ENCODE results near the gene TBC1D24.
"Not testable (repeated sequence)": the region's sequence is repeated elsewhere in the genome, so short reads cannot be mapped to it uniquely, and the experiment has no call there.

Gene TBC1D24

GRCh38 chr16:2435236-2435635 lies 39.7 kb upstream of the TBC1D24 start:
- peaks cover 11% of the 10 kb centered on the region for H3K4me1 ChIP-seq (ENCODE audit: control insufficient read depth, insufficient read depth, low read length)
- H3K36me3 ChIP-seq (ENCODE audit: insufficient read depth, low read length) = peaks cover 53% of the 10 kb centered on the region
- H3K27me3 ChIP-seq (ENCODE audit: control insufficient read depth, insufficient read depth, low read length); H3K4me3 ChIP-seq (ENCODE audit: low read length); H3K9me3 ChIP-seq (replicated peaks; ENCODE audit: low read length); H3K9ac ChIP-seq (ENCODE audit: low read depth, low read length); H3K4me2 ChIP-seq (ENCODE audit: low read length): not testable (repeated sequence)

GRCh38 chr16:2436110-2436509 lies 38.8 kb upstream of the TBC1D24 start:
- Histone ChIP-seq H3K27me3 (ENCODE audit: control insufficient read depth, insufficient read depth, low read length) (no peaks in the 10 kb centered on the region), H3K4me2 (ENCODE audit: low read length) (no peak overlapping the region), H3K4me3 (ENCODE audit: low read length) (no peak overlapping the region), H3K9me3 (replicated peaks; ENCODE audit: low read length) (no peaks in the 10 kb centered on the region), H3K4me1 (ENCODE audit: control insufficient read depth, insufficient read depth, low read length) (peaks cover 2% of the 10 kb centered on the region), H3K9ac (ENCODE audit: low read depth, low read length) (no peak overlapping the region), H3K36me3 (ENCODE audit: insufficient read depth, low read length) (peaks cover 53% of the 10 kb centered on the region)

GRCh38 chr16:2437032-2437790 lies 37.7 kb upstream of the TBC1D24 start:
- H3K27me3 ChIP-seq (ENCODE audit: control insufficient read depth, insufficient read depth, low read length) = no peaks in the 10 kb centered on the region
- no peak overlapping the region for H3K4me2 ChIP-seq (ENCODE audit: low read length)
- no peaks in the 10 kb centered on the region for H3K9me3 ChIP-seq (replicated peaks; ENCODE audit: low read length)
- H3K4me1 ChIP-seq (ENCODE audit: control insufficient read depth, insufficient read depth, low read length) = no peaks in the 10 kb centered on the region
- H3K4me3 ChIP-seq (ENCODE audit: low read length) = no peak overlapping the region
- no peak overlapping the region for H3K9ac ChIP-seq (ENCODE audit: low read depth, low read length)
- peaks cover 49% of the 10 kb centered on the region for H3K36me3 ChIP-seq (ENCODE audit: insufficient read depth, low read length)

- no peaks in the 10 kb centered on the region for H3K9me3 ChIP-seq (replicated peaks; ENCODE audit: low read length)
- no peak overlapping the region for H3K4me3 ChIP-seq (ENCODE audit: low read length)
- H3K36me3 ChIP-seq (ENCODE audit: insufficient read depth, low read length) = peaks cover 40% of the 10 kb centered on the region
- no peak overlapping the region for H3K9ac ChIP-seq (ENCODE audit: low read depth, low read length)
- H3K4me2 ChIP-seq (ENCODE audit: low read length) = no peak overlapping the region
- H3K27me3 ChIP-seq (ENCODE audit: control insufficient read depth, insufficient read depth, low read length) = no peaks in the 10 kb centered on the region
- H3K4me1 ChIP-seq (ENCODE audit: control insufficient read depth, insufficient read depth, low read length) = no peaks in the 10 kb centered on the region
Measured at GRCh38 chr16:2438121-2438520, 36.8 kb upstream of the TBC1D24 start.

GRCh38 chr16:2439598-2439997 lies 35.3 kb upstream of the TBC1D24 start:
- Histone ChIP-seq H3K4me1 (ENCODE audit: control insufficient read depth, insufficient read depth, low read length) (no peaks in the 10 kb centered on the region), H3K4me3 (ENCODE audit: low read length) (no peak overlapping the region), H3K9me3 (replicated peaks; ENCODE audit: low read length) (no peaks in the 10 kb centered on the region), H3K36me3 (ENCODE audit: insufficient read depth, low read length) (peaks cover 42% of the 10 kb centered on the region), H3K9ac (ENCODE audit: low read depth, low read length) (no peak overlapping the region), H3K27me3 (ENCODE audit: control insufficient read depth, insufficient read depth, low read length) (no peaks in the 10 kb centered on the region), H3K4me2 (ENCODE audit: low read length) (no peak overlapping the region)

DNA sequence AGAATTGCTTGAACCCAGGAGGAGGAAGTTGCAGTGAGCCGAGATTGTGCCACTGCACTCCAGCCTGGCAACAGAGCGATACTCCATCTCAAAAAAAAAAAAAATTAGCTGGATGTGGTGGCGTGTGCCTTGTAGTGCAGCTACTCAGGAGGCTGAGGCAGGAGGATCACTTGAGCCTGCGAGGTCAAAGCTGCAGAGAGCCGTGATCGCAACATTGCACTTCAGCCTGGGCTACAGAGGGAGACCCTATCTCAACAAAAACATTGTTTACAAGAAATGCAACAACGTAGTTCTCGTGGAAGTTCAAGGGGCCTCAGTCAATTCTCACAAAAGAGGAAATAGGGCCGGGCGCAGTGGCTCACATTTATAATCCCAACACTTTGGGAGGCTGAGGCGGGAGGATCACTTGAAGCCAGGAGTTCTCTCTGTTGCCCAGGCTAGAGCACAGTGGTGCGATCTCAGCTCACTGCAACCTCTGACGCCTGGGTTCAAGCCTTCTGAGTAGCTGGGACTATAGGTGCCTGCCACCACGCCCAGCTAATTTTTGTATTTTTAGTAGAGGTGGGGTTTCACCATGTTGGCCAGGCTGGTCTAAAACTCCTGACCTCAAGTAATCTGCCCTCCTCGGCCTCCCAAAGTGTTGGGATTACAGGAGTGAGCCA lies 33.7 kb upstream of the TBC1D24 start:
- H3K27me3 ChIP-seq (ENCODE audit: control insufficient read depth, insufficient read depth, low read length); H3K4me3 ChIP-seq (ENCODE audit: low read length); H3K4me1 ChIP-seq (ENCODE audit: control insufficient read depth, insufficient read depth, low read length); H3K4me2 ChIP-seq (ENCODE audit: low read length); H3K9ac ChIP-seq (ENCODE audit: low read depth, low read length); H3K9me3 ChIP-seq (replicated peaks; ENCODE audit: low read length): not testable (repeated sequence)
- H3K36me3 ChIP-seq (ENCODE audit: insufficient read depth, low read length) = peaks cover 47% of the 10 kb centered on the region

GRCh38 chr16:2443555-2443954 lies 31.4 kb upstream of the TBC1D24 start:
- peaks cover 45% of the 10 kb centered on the region for H3K36me3 ChIP-seq (ENCODE audit: insufficient read depth, low read length)
- no peak overlapping the region for H3K4me3 ChIP-seq (ENCODE audit: low read length)
- H3K27me3 ChIP-seq (ENCODE audit: control insufficient read depth, insufficient read depth, low read length) = no peaks in the 10 kb centered on the region
- H3K4me2 ChIP-seq (ENCODE audit: low read length) = no peak overlapping the region
- no peak overlapping the region for H3K9ac ChIP-seq (ENCODE audit: low read depth, low read length)
- peaks cover 4% of the 10 kb centered on the region for H3K4me1 ChIP-seq (ENCODE audit: control insufficient read depth, insufficient read depth, low read length)
- no peaks in the 10 kb centered on the region for H3K9me3 ChIP-seq (replicated peaks; ENCODE audit: low read length)

DNA sequence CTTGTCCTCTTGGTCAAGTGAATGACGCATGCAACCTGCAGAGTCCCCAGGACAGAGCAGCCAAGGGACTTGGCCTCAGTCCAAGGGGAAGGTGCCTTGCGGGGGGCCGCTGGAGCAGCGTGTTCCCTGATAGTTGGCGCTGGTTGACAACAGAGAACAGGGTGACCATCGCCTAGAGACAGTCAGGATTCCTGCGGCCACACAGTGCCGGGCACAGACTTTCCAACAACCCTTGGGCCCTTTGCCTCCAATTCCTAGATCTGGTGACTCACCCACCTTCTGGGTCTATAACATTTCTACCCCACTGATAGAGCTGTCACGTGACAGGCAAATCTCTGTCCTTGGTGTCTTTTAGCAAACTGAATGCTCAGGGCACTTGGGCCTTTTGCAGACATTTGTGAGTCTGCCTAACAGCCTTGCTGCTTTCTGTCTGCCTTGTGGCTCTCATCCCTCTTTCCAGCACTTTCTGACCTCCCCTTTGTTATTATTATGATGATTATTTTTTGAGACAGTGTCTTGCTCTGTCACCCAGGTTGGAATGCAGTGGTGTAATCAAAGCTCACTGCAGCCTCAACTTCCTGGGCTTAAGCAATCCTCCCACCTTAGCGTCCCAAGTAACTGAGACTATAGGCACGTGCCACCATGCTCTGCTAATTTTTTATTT lies 26.9 kb upstream of the TBC1D24 start:
- H3K36me3 ChIP-seq (ENCODE audit: insufficient read depth, low read length) = peaks cover 58% of the 10 kb centered on the region
- peaks cover 4% of the 10 kb centered on the region for H3K4me1 ChIP-seq (ENCODE audit: control insufficient read depth, insufficient read depth, low read length)
- H3K4me3 ChIP-seq (ENCODE audit: low read length) = no peak overlapping the region
- no peaks in the 10 kb centered on the region for H3K27me3 ChIP-seq (ENCODE audit: control insufficient read depth, insufficient read depth, low read length)
- H3K9ac ChIP-seq (ENCODE audit: low read depth, low read length) = no peak overlapping the region
- H3K4me2 ChIP-seq (ENCODE audit: low read length) = no peak overlapping the region
- H3K9me3 ChIP-seq (replicated peaks; ENCODE audit: low read length) = no peaks in the 10 kb centered on the region

GRCh38 chr16:2449118-2449517 lies 25.8 kb upstream of the TBC1D24 start:
- Histone ChIP-seq H3K4me2 (ENCODE audit: low read length) (no peak overlapping the region), H3K9ac (ENCODE audit: low read depth, low read length) (no peak overlapping the region), H3K36me3 (ENCODE audit: insufficient read depth, low read length) (peaks cover 63% of the 10 kb centered on the region), H3K4me1 (ENCODE audit: control insufficient read depth, insufficient read depth, low read length) (peaks cover 4% of the 10 kb centered on the region), H3K27me3 (ENCODE audit: control insufficient read depth, insufficient read depth, low read length) (no peaks in the 10 kb centered on the region), H3K4me3 (ENCODE audit: low read length) (no peak overlapping the region), H3K9me3 (replicated peaks; ENCODE audit: low read length) (no peaks in the 10 kb centered on the region)

DNA sequence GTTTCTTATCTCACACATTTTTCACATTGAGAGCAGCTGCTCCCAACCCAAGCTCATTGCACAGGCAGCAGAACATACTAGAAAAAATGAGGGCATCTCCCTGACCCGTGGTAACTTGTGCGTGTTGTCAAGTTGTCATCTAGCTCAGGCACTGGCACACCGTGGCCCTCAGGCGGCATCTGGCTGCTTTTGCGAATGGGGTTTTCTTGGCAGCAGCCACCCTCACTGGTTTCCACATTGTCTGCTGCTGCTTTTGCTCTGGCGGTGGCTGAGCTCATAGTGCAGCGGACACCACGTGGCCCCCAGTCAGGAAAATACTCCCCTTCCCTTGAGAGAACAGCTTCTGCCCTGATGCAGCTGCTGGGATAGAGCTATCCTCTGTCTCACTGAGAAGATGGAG lies 24.4 kb upstream of the TBC1D24 start:
- no peaks in the 10 kb centered on the region for H3K9me3 ChIP-seq (replicated peaks; ENCODE audit: low read length)
- H3K27me3 ChIP-seq (ENCODE audit: control insufficient read depth, insufficient read depth, low read length) = no peaks in the 10 kb centered on the region
- no peak overlapping the region for H3K4me3 ChIP-seq (ENCODE audit: low read length)
- H3K9ac ChIP-seq (ENCODE audit: low read depth, low read length) = no peak overlapping the region
- peaks cover 4% of the 10 kb centered on the region for H3K4me1 ChIP-seq (ENCODE audit: control insufficient read depth, insufficient read depth, low read length)
- peaks cover 53% of the 10 kb centered on the region for H3K36me3 ChIP-seq (ENCODE audit: insufficient read depth, low read length)
- no peak overlapping the region for H3K4me2 ChIP-seq (ENCODE audit: low read length)

DNA sequence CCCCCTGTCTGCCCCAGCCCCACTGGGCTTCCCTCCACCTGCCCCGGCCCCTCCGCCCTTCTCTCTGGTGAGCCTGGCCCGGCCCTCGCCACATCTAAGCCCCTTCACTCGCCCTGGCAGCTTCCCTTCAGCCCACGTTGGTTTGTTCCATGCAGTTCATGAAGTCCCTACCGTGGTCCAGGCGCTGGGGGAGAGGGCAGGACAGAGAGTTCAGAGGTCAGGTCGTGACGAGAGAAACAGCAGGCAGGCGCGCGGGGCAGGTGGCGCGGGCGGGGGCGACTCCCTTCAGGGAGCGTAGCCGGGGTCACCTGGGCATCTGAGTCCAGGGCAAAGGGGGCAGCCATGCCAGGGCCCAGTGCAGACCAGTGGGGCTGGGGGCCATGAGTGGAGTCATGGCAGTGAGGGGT lies 23.9 kb upstream of the TBC1D24 start:
- Histone ChIP-seq H3K4me3 (ENCODE audit: low read length) (no peak overlapping the region), H3K27me3 (ENCODE audit: control insufficient read depth, insufficient read depth, low read length) (no peaks in the 10 kb centered on the region), H3K4me1 (ENCODE audit: control insufficient read depth, insufficient read depth, low read length) (peaks cover 4% of the 10 kb centered on the region), H3K9ac (ENCODE audit: low read depth, low read length) (no peak overlapping the region), H3K9me3 (replicated peaks; ENCODE audit: low read length) (no peaks in the 10 kb centered on the region), H3K4me2 (ENCODE audit: low read length) (no peak overlapping the region), H3K36me3 (ENCODE audit: insufficient read depth, low read length) (peaks cover 55% of the 10 kb centered on the region)

Measured in skeletal muscle satellite cell (primary cell).